Measurements from ENCODE around the gene IGSF9.

DNA sequence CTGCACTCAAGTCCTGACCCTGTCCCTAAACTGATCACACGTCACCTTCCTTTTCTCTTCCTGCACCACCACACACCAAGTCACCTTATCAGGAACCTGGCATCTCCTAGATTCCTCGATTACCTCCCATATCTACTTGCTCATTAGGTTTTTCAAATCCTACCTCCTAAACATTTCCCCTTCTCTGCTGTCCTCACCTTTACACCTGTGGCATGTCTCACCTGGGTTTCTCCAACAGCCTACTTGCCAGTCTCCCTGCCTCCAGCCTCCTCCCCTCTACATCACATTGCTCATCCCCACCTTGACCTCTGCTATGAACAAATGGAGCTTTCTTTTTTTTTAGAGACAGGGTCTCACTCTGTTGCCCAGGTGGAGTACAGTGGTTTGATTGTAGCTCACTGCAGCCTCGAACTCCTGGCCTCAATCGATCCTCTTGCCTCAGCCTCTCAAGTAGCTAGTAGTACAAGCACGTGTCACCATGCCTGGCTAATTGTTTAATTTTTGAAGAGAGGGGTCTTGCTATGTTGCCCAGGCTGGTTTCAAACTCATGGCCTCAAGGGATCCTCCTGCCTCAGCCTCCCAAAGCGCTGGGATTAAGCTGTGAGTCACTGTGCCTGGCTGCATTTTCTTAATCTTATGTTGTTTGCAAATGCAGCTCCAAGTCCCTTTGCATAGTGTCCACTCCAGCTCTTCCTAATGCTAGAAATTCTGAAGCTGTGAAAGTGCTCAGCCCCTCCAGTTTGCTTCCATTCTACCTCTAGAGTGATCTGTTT lies 6.3 kb downstream of the IGSF9 start:
- TF ChIP-seq POLR2A (IDR thresholded peaks at IDR 0.05; ENCODE audit: extremely low read depth, insufficient read length) (no peak), CTCF (IDR thresholded peaks at IDR 0.05; ENCODE audit: low read depth, low read length) (no peak), MAX (IDR thresholded peaks at IDR 0.05; ENCODE audit: low read depth, low read length) (no peak)
